B cell (primary cell): ENCODE data around the gene FSTL5. TPM values are rescaled to one million over a fixed set of nuclear protein-coding genes. Genes with fewer than 3 reads are reported as not detected.

Source experiments
- ATAC-seq: fragments of 200-7000 bp; cut with Tn5 transposase; one replicate; pipeline ENCODE4 v1.10.0; 2021; ENCODE audit warnings: low read depth, mild to moderate bottlenecking, moderate number of reproducible peaks, moderate library complexity
- CTCF ChIA-PET: fragments of 350-600 bp; sonication (Branson Sonifier 250); formaldehyde crosslinking; loops from one replicate; lab custom pipeline; 2021; ENCODE audit warnings: antibody characterized with exemption, inconsistent platforms; lab: Charles Lee
- POLR2A ChIA-PET: fragments of 350-600 bp; sonication (Branson Sonifier 250); formaldehyde crosslinking; loops from one replicate; lab custom pipeline; 2021; ENCODE audit warnings: antibody characterized with exemption; lab: Charles Lee
- DNase-seq: peaks from one replicate; pipeline ENCODE4 v3.0.0; 2013
- H2AFZ ChIP-seq: 2 replicates; pipeline ENCODE4 v1.6.1; 2012; ENCODE audit warnings: mild to moderate bottlenecking, low read depth, low read length; ENCODE audit not compliant: insufficient read depth, poor library complexity, severe bottlenecking
- H3K27ac ChIP-seq, 2 donors: 1 replicate in 1 of 2; 2 replicates in 1 of 2; pipeline ENCODE4 v1.5.1; 2012 to 2013; ENCODE audit warnings: low read length in 2 of 2, mild to moderate bottlenecking in 2 of 2, moderate library complexity in 1 of 2
- H3K27me3 ChIP-seq, 4 experiments: fragments of 200-600 bp in 1 of 4; sonication (generic) in 1 of 4; replicated peaks in 1 of 4; 1 replicate in 2 of 4; 2 replicates in 2 of 4; pipeline versions ENCODE4 v1.6.1 to v1.7.0; 2013 to 2016; ENCODE audit warnings: low read length in 3 of 4, mild to moderate bottlenecking in 2 of 4, mixed read lengths in 1 of 4, moderate library complexity in 1 of 4; ENCODE audit not compliant: insufficient read depth in 4 of 4, control insufficient read depth in 3 of 4; ENCODE audit errors: control extremely low read depth in 1 of 4
- H3K36me3 ChIP-seq, 2 experiments: replicated peaks in 1 of 2; 1 replicate in 1 of 2; 2 replicates in 1 of 2; pipeline versions ENCODE4 v1.6.1 to v1.7.1; 2013; ENCODE audit warnings: low read length in 1 of 2; ENCODE audit not compliant: insufficient read depth in 2 of 2, control insufficient read depth in 1 of 2; ENCODE audit errors: control extremely low read depth in 1 of 2, extremely low read depth in 1 of 2
- H3K4me1 ChIP-seq, 2 donors: fragments of 200-600 bp in 1 of 2; sonication (generic) in 1 of 2; 1 replicate in 1 of 2; 2 replicates in 1 of 2; pipeline versions ENCODE4 v1.5.1 to v1.6.1; 2013 to 2017; ENCODE audit warnings: low read length in 2 of 2; ENCODE audit not compliant: control insufficient read depth in 2 of 2, insufficient read depth in 2 of 2
- H3K4me2 ChIP-seq: replicated peaks from 2 replicates; pipeline ENCODE3; 2012; ENCODE audit warnings: mild to moderate bottlenecking, low read depth, low read length; ENCODE audit not compliant: poor library complexity, severe bottlenecking
- H3K4me3 ChIP-seq, 5 experiments: fragments of 200-600 bp in 1 of 5; sonication (generic) in 1 of 5; 1 replicate in 3 of 5; 2 replicates in 2 of 5; pipeline versions ENCODE4 v1.5.1 to v1.7.0; 2011 to 2016; ENCODE audit warnings: low read length in 4 of 5, mild to moderate bottlenecking in 4 of 5, low read depth in 2 of 5, control low read depth in 1 of 5, moderate library complexity in 1 of 5; ENCODE audit not compliant: insufficient read depth in 1 of 5; ENCODE audit errors: control extremely low read depth in 1 of 5, extremely low read depth in 1 of 5
- H3K79me2 ChIP-seq: fragments of 200-600 bp; sonication (generic); one replicate; pipeline ENCODE4 v1.6.0; 2016; ENCODE audit warnings: low read length; ENCODE audit not compliant: control insufficient read depth, insufficient read depth
- H3K9ac ChIP-seq: fragments of 200-600 bp; sonication (generic); 2 replicates; pipeline ENCODE4 v1.6.1; 2017; ENCODE audit warnings: mild to moderate bottlenecking, low read length, moderate library complexity
- H3K9me3 ChIP-seq, 3 donors: one replicate each; pipeline versions ENCODE4 v1.6.1 to v1.7.1; 2013; ENCODE audit warnings: low read length in 2 of 3; ENCODE audit not compliant: control insufficient read depth in 2 of 3, insufficient read depth in 1 of 3; ENCODE audit errors: control extremely low read depth in 1 of 3
- H4K20me1 ChIP-seq: 2 replicates; pipeline ENCODE4 v1.6.0; 2012; ENCODE audit warnings: mild to moderate bottlenecking, low read length; ENCODE audit not compliant: insufficient read depth, control insufficient read depth, poor library complexity, severe bottlenecking
- H3K27ac Mint-ChIP-seq: one replicate; pipeline ENCODE4 v1.8.0; 2021; ENCODE audit warnings: mixed read lengths
- H3K27me3 Mint-ChIP-seq: one replicate; pipeline ENCODE4 v1.8.0; 2021; ENCODE audit warnings: mixed read lengths
- H3K4me1 Mint-ChIP-seq: one replicate; pipeline ENCODE4 v1.8.0; 2021; ENCODE audit warnings: mixed read lengths
- H3K4me3 Mint-ChIP-seq: one replicate; pipeline ENCODE4 v1.8.0; 2021; ENCODE audit warnings: mixed read lengths
- H3K9me3 Mint-ChIP-seq: one replicate; pipeline ENCODE4 v1.8.0; 2022; ENCODE audit warnings: mixed read lengths; ENCODE audit not compliant: insufficient read depth
- CTCF ChIP-seq: fragments of 200-600 bp; IDR thresholded peaks from one replicate; pipeline ENCODE4 v1.8.0; 2022; ENCODE audit warnings: antibody characterized with exemption, mild to moderate bottlenecking
- EZH2 ChIP-seq: IDR thresholded peaks from 2 replicates; pipeline ENCODE4 v1.6.1; 2012; ENCODE audit warnings: borderline replicate concordance, low read depth, mild to moderate bottlenecking, moderate library complexity, low read length; ENCODE audit not compliant: insufficient read depth, poor library complexity, severe bottlenecking
- WGBS: methylation state at CpG from one replicate; pipeline ENCODE4 v1.1.5; 2013; ENCODE audit warnings: missing lambda C conversion rate; ENCODE audit not compliant: insufficient coverage; 5-methylcytosine and 5-hydroxymethylcytosine counted together
- intact Hi-C: fragments of 100-400 bp; cut with micrococcal nuclease; formaldehyde crosslinking; loops from one replicate; pipeline ENCODE4 v1.10.0; 2022
- polyA plus RNA-seq: library from polyadenylated mRNA; depleted of rRNA; stranded (reverse); fragments of >200 nt; gene quantifications from 2 replicates; pipeline ENCODE4 v1.2.3, GENCODE V29; 2012
- total RNA-seq, 2 donors: library from RNA; stranded (reverse); fragments of 120-200 nt in 1 of 2; gene quantifications; 1 replicate in 1 of 2; 2 replicates in 1 of 2; pipeline versions ENCODE4 v1.2.3 to v1.2.4, GENCODE V29; 2013 to 2022

Gene FSTL5
- total and polyA plus RNA-seq, 2 donors (not counting 1 experiment from before 2014, with no cell fraction given), result not detected

DNA sequence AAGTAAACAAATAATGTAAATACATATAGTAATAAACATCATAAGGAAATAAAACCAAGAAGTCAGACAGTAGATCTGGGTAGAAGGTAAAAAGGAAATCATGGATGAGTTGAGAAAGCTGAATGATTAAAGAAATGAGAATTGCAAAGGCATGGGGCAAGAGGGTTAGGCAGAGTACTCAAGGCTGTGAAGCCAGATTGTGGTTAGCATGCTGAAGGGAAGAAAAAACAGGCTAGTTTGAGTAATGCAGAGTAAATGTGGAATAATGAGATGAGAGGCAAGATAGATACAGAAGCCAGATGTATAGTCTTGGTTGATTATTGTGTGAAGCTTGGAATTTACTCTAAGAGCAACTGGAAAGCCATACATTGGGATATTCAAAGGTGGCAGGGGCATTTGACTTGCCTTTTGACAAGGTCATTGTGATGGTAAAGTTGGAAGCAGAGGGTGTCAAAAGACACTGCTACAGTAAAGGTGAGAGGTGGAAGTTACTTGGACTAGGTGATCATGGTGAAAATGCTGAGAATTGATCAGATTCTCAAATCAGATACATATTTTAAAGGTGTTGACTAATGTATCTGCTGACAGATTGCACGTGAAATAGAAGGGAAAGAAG is 307.0 kb downstream of the FSTL5 start:
- no peaks in the 10 kb centered on the region for H3K27me3 ChIP-seq
- H3K4me1 Mint-ChIP-seq, result no peaks in the 10 kb centered on the region
- no CpG with 5 or more reads among the region's 1 CpG for WGBS
- ChIA-PET CTCF (no interaction called here), POLR2A (no interaction called here)
- H3K4me1 ChIP-seq, result no peaks in the 10 kb centered on the region
- peaks cover 3% of the 10 kb centered on the region for H3K9me3 Mint-ChIP-seq
- H3K27me3 Mint-ChIP-seq, result no peaks in the 10 kb centered on the region
- no peak overlapping the region for H3K4me2 ChIP-seq
- H3K27ac Mint-ChIP-seq, result no peak overlapping the region
- no peak overlapping the region for H3K4me3 Mint-ChIP-seq
- no peaks in the 10 kb centered on the region for H4K20me1 ChIP-seq
- peaks cover 0 to 5% (median 0%) of the 10 kb centered on the region in 3 donors for H3K9me3 ChIP-seq
- H2AFZ ChIP-seq, result no peak overlapping the region
- ATAC-seq, result no peak
- H3K36me3 ChIP-seq, result no peaks in the 10 kb centered on the region
- no peak for DNase-seq
- H3K27ac ChIP-seq, result no peak overlapping the region
- no peak for TF ChIP-seq CTCF
- TF ChIP-seq EZH2, result no peak
- no peak overlapping the region for H3K4me3 ChIP-seq
- H3K9ac ChIP-seq, result no peak overlapping the region
- intact Hi-C loops, result no loop called here
- H3K79me2 ChIP-seq, result no peaks in the 10 kb centered on the region

- H3K27me3 ChIP-seq, result no peaks in the 10 kb centered on the region
- no peak for TF ChIP-seq CTCF
- no peak for TF ChIP-seq EZH2
- no CpG with 5 or more reads among the region's 1 CpG for WGBS
- H3K4me2 ChIP-seq, result no peak overlapping the region
- H3K27ac ChIP-seq, result no peak overlapping the region
- H3K9ac ChIP-seq, result no peak overlapping the region
- H4K20me1 ChIP-seq, result no peaks in the 10 kb centered on the region
- no peak for ATAC-seq
- Mint-ChIP-seq H3K4me1 (no peaks in the 10 kb centered on the region), H3K27me3 (no peaks in the 10 kb centered on the region), H3K9me3 (peaks cover 4% of the 10 kb centered on the region), H3K27ac (no peak overlapping the region), H3K4me3 (no peak overlapping the region)
- intact Hi-C loops, result no loop called here
- H3K4me1 ChIP-seq, result no peaks in the 10 kb centered on the region
- H3K4me3 ChIP-seq, result no peak overlapping the region
- H2AFZ ChIP-seq, result no peak overlapping the region
- DNase-seq, result no peak
- no peaks in the 10 kb centered on the region for H3K36me3 ChIP-seq
- no peaks in the 10 kb centered on the region for H3K79me2 ChIP-seq
- ChIA-PET POLR2A (no interaction called here), CTCF (no interaction called here)
- peaks cover 0 to 3% (median 1%) of the 10 kb centered on the region in 3 donors for H3K9me3 ChIP-seq
Observed at GRCh38 chr4:161850631-161851030, 313.2 kb downstream of the FSTL5 start.
